GM23248 (cell line): ENCODE data around the gene SOX6.

Source experiments
- EZH2 ChIP-seq: fragments of 200-600 bp; sonication (generic); IDR thresholded peaks from 2 replicates; pipeline ENCODE4 v1.6.1; 2018; ENCODE audit warnings: antibody characterized with exemption, mild to moderate bottlenecking; ENCODE audit not compliant: insufficient read depth, poor library complexity, severe bottlenecking
- EZH2phosphoT487 ChIP-seq: fragments of 200-600 bp; sonication (generic); IDR thresholded peaks from 2 replicates; pipeline ENCODE4 v1.6.1; 2018; ENCODE audit warnings: antibody characterized with exemption, moderate library complexity, mild to moderate bottlenecking, low read depth; ENCODE audit not compliant: insufficient read depth

- TF ChIP-seq EZH2phosphoT487, result no peak
- TF ChIP-seq EZH2, result no peak
Observed at GRCh38 chr11:16120008-16120407, 236.3 kb downstream of the SOX6 start.
